Keratinocyte (primary cell): ENCODE results near the gene NPIPA2.
"Not testable (repeated sequence)": the region's sequence is repeated elsewhere in the genome, so short reads cannot be mapped to it uniquely, and the experiment has no call there.

Experiments used
- EZH2 ChIP-seq: IDR thresholded peaks from one replicate; pipeline ENCODE4 v1.6.1; 2012; ENCODE audit warnings: inconsistent platforms, mild to moderate bottlenecking, low read length, moderate library complexity
- TF ChIP-seq, protein P1 (sequence below), 3 experiments: IDR thresholded peaks in 1 of 3; conservative IDR thresholded peaks in 1 of 3; optimal IDR thresholded peaks in 1 of 3; 2 replicates in 2 of 3; 3 replicates in 1 of 3; pipeline versions ENCODE3 to v1.5.1; 2011; ENCODE audit warnings: low read length in 3 of 3, mild to moderate bottlenecking in 3 of 3, moderate library complexity in 2 of 3, control low read depth in 1 of 3, inconsistent platforms in 1 of 3; ENCODE audit not compliant: insufficient read depth in 2 of 3; ENCODE audit errors: extremely low read depth in 1 of 3

DNA sequence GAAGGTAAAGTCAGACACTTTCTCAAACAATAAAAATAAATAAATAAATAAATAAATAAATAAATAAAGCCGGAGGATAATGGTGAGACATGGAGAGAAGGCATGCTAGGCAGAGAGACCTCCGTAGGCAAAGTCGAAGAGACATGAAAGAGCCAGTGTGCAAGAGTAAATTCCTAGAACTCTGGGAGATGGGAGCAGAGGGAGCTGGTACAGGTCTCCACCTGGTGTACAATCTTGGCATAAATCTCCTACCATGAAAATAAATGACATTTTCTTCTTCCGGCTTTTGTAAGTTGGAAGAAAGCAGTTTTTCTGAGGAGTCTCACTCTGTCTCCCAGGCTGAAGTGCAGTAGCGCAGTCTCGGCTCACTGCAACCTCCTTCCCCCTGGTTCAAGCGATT lies 40.5 kb upstream of the NPIPA2 start:
- TF ChIP-seq, protein P1, sequence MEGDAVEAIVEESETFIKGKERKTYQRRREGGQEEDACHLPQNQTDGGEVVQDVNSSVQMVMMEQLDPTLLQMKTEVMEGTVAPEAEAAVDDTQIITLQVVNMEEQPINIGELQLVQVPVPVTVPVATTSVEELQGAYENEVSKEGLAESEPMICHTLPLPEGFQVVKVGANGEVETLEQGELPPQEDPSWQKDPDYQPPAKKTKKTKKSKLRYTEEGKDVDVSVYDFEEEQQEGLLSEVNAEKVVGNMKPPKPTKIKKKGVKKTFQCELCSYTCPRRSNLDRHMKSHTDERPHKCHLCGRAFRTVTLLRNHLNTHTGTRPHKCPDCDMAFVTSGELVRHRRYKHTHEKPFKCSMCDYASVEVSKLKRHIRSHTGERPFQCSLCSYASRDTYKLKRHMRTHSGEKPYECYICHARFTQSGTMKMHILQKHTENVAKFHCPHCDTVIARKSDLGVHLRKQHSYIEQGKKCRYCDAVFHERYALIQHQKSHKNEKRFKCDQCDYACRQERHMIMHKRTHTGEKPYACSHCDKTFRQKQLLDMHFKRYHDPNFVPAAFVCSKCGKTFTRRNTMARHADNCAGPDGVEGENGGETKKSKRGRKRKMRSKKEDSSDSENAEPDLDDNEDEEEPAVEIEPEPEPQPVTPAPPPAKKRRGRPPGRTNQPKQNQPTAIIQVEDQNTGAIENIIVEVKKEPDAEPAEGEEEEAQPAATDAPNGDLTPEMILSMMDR (optimal IDR thresholded peaks at IDR 0.05 in 1 of 3, IDR thresholded peaks at IDR 0.05 in 1 of 3, conservative IDR thresholded peaks at IDR 0.05 in 1 of 3; ENCODE audit: extremely low read depth in 1 of 3, insufficient read depth in 2 of 3, low read length in 3 of 3), result not testable (repeated sequence)
- TF ChIP-seq EZH2, result not testable (repeated sequence)
